Measurements from ENCODE around the gene TCEAL4. TPM values are rescaled to one million over a fixed set of nuclear protein-coding genes. Genes with fewer than 3 reads are reported as not detected.
A peak's percentile ranks its signal among the peaks of the same experiment; 100 is the strongest.

TCEAL4 gene
- total RNA-seq (ENCODE audit: unreplicated experiment) = 95.5 TPM
- long read RNA-seq, transcript TCEAL4-212 (3 exons, 1,008 nt) = minor isoform, 5 of 54 reads
- long read RNA-seq, transcript TCEAL4-208 (3 exons, 1,273 nt) = major isoform, 39 of 54 reads
- long read RNA-seq, partial matches to known transcripts = 0 of 54 reads
- long read RNA-seq, other reads (novel, unspliced or antisense) = 7 of 54 reads

DNA sequence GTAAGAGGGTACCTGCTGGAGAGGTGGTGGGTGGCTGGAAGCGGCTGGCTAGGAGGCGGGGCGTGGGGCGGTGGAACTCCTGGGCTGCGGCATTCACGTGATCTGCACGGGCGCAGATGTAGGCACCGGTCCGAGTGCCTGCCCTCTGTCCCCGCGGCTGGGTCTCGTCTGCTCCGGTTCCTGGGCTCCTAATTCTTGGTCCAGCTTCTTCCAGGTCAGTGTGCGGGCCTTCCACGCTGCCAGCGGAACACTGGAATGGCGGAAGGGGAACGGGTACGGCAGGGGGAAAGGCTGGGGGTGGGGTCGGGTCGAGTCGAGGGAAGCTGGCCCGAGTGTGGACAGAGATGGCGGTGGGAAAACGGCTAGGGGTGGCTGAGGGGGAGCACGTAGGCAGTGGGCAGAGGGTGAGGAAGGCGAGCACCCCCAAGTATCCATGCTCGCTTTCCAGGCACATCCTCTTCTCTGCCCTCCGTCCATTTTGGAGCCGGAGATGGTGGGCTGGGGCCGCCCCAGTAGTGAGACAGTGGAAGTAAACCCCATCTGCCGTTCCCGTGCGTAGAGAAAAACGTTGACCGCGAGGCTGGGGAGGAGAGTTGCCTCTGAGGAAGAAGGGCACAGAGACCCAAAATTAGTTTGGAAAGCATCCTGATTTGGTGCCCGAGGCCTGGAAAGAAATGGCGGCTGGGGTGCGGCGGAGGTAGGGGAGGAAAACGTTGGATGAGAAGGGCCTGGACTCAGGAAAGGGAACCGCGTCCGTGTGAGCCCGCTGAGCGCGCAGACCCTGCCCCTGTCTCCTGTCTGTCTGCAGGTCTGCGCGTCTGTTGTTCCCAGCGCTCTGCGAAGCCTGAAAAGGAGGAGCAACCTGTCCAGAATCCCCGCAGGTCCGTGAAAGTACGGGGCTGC is at the start of gene TCEAL4:
Gene TCEAL4 (plus strand): TSS at position 105 of the 903 bp plus-strand sequence. CDS start 1,161 bp downstream, outside the sequence.
- Mint-ChIP-seq H3K4me3 (ENCODE audit: unreplicated experiment) (peak within 1 kb of the TSS; percentile 94), H3K9me3 (ENCODE audit: unreplicated experiment) (no peaks in the 10 kb centered on the region), H3K36me3 (ENCODE audit: low read depth, unreplicated experiment) (no peaks in the 10 kb centered on the region), H3K27me3 (ENCODE audit: unreplicated experiment) (no peaks in the 10 kb centered on the region), H3K27ac (ENCODE audit: unreplicated experiment) (peak within 1 kb of the TSS; percentile 52), H3K4me1 (ENCODE audit: unreplicated experiment) (peaks cover 5% of the 10 kb centered on the region)
- peak; percentile 38 for DNase-seq (ENCODE audit: low spot score)
- no peak for TF ChIP-seq CTCF (IDR thresholded peaks at IDR 0.05; ENCODE audit: unreplicated experiment)

- no peaks in the 10 kb centered on the region for H3K36me3 Mint-ChIP-seq (ENCODE audit: low read depth, unreplicated experiment)
- H3K4me1 Mint-ChIP-seq (ENCODE audit: unreplicated experiment) = peaks cover 9% of the 10 kb centered on the region
- H3K27me3 Mint-ChIP-seq (ENCODE audit: unreplicated experiment) = peaks cover 4% of the 10 kb centered on the region
- no peak overlapping the region for H3K4me3 Mint-ChIP-seq (ENCODE audit: unreplicated experiment)
- no peaks in the 10 kb centered on the region for H3K9me3 Mint-ChIP-seq (ENCODE audit: unreplicated experiment)
- H3K27ac Mint-ChIP-seq (ENCODE audit: unreplicated experiment) = no peak overlapping the region
- no peak for TF ChIP-seq CTCF (IDR thresholded peaks at IDR 0.05; ENCODE audit: unreplicated experiment)
- DNase-seq (ENCODE audit: low spot score) = no peak
These were observed 49.2 kb upstream of the TCEAL4 start for GRCh38 chrX:103536071-103536470.

- no peak for DNase-seq (ENCODE audit: low spot score)
- H3K27ac Mint-ChIP-seq (ENCODE audit: unreplicated experiment) = no peak overlapping the region
- peaks cover 9% of the 10 kb centered on the region for H3K4me1 Mint-ChIP-seq (ENCODE audit: unreplicated experiment)
- H3K4me3 Mint-ChIP-seq (ENCODE audit: unreplicated experiment) = no peak overlapping the region
- peaks cover 4% of the 10 kb centered on the region for H3K27me3 Mint-ChIP-seq (ENCODE audit: unreplicated experiment)
- no peaks in the 10 kb centered on the region for H3K9me3 Mint-ChIP-seq (ENCODE audit: unreplicated experiment)
- no peaks in the 10 kb centered on the region for H3K36me3 Mint-ChIP-seq (ENCODE audit: low read depth, unreplicated experiment)
- TF ChIP-seq CTCF (IDR thresholded peaks at IDR 0.05; ENCODE audit: unreplicated experiment) = no peak
These were observed 48.6 kb upstream of the TCEAL4 start for GRCh38 chrX:103536732-103537131.

- no peak for TF ChIP-seq CTCF (IDR thresholded peaks at IDR 0.05; ENCODE audit: unreplicated experiment)
- Mint-ChIP-seq H3K27me3 (ENCODE audit: unreplicated experiment) (peaks cover 4% of the 10 kb centered on the region), H3K4me1 (ENCODE audit: unreplicated experiment) (no peaks in the 10 kb centered on the region), H3K27ac (ENCODE audit: unreplicated experiment) (no peak overlapping the region), H3K9me3 (ENCODE audit: unreplicated experiment) (no peaks in the 10 kb centered on the region), H3K36me3 (ENCODE audit: low read depth, unreplicated experiment) (no peaks in the 10 kb centered on the region), H3K4me3 (ENCODE audit: unreplicated experiment) (no peak overlapping the region)
- DNase-seq (ENCODE audit: low spot score) = no peak
These were observed 47.4 kb upstream of the TCEAL4 start for GRCh38 chrX:103537871-103538387.

Data from endothelial cell (in vitro differentiated cells).